ENCODE data around the gene POLR3A.

DNA sequence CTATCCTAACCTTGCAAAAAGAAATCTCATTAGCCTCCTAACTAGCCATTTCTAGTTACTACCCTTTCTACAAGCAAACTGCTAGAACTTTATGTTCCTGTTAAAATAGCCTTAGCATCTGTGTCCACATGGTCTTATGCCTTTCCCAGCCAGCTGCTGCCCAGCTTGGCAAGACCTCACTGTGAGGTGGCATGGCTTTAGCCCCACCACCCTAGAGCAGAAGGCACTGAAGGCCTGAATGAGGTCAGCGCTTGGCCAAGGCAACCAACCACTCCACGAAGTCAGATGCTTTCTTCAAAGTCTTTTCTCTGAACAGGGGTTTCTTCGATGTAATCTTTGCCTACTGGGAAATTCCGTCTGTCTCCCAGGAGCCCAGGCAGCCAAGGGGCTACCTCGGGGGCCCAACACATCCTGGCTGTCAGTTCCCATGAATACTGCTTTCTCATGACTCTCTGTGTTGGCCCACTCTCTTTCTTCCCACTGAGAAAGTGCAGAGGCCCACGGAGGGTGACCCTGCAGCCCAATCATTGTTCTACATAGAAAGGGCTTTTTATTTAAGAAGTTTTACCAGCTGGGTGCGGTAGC is 41.6 kb downstream of the POLR3A start:
- TF ChIP-seq GATA2 (IDR thresholded peaks at IDR 0.05; ENCODE audit: low read depth, low read length) (no peak), GATA3 (IDR thresholded peaks at IDR 0.05; ENCODE audit: low read depth, low read length) (no peak)
